Stimulated activated CD4-positive, alpha-beta T cell treated with anti-CD3 and anti-CD28 coated beads, TNF-alpha, amount 100 ng/mL, for 24 hours (primary cell): ENCODE results near the gene GPR37.

Source experiments
- DNase-seq, 3 experiments: peaks; one replicate each; pipeline ENCODE4 v3.0.0-alpha.2; 2020; ENCODE audit warnings: low read depth in 3 of 3

Gene GPR37

GRCh38 chr7:124724507-124725192, 40.9 kb downstream of the GPR37 start:
- DNase-seq: no peak

GRCh38 chr7:124724079-124724478, 41.5 kb downstream of the GPR37 start:
- DNase-seq: no peak

GRCh38 chr7:124723012-124723411, 42.6 kb downstream of the GPR37 start:
- DNase-seq: no peak

GRCh38 chr7:124722292-124722691, 43.3 kb downstream of the GPR37 start:
- no peak for DNase-seq

- DNase-seq: no peak
Measured at GRCh38 chr7:124720195-124720594, 45.4 kb downstream of the GPR37 start.

- DNase-seq: no peak
Measured at GRCh38 chr7:124718032-124718766, 47.4 kb downstream of the GPR37 start.

- DNase-seq: no peak
Measured at GRCh38 chr7:124716894-124717293, 48.7 kb downstream of the GPR37 start.

GRCh38 chr7:124713086-124713485, 52.5 kb downstream of the GPR37 start:
- DNase-seq: no peak

GRCh38 chr7:124712017-124712416, 53.6 kb downstream of the GPR37 start:
- no peak for DNase-seq

GRCh38 chr7:124702385-124702784, 63.2 kb downstream of the GPR37 start:
- DNase-seq: no peak

- no peak for DNase-seq
Measured at GRCh38 chr7:124701955-124702354, 63.6 kb downstream of the GPR37 start.

GRCh38 chr7:124700655-124701054, 64.9 kb downstream of the GPR37 start:
- DNase-seq: no peak

GRCh38 chr7:124698964-124699363, 66.6 kb downstream of the GPR37 start:
- no peak for DNase-seq

GRCh38 chr7:124697746-124698145, 67.8 kb downstream of the GPR37 start:
- DNase-seq: no peak
